GM20431 (cell line): Measurements from ENCODE around the gene VTN.
"Not testable (repeated sequence)": the region's sequence is repeated elsewhere in the genome, so short reads cannot be mapped to it uniquely, and the experiment has no call there.

ENCODE experiments used
- in situ Hi-C: fragments of 300-500 bp; cut with MseI, MboI; formaldehyde crosslinking; loops from one replicate; pipeline ENCODE4 v1.15.0; 2020; ENCODE audit warnings: low sequenced_read_pairs; ENCODE audit not compliant: unreplicated experiment

Gene VTN

DNA sequence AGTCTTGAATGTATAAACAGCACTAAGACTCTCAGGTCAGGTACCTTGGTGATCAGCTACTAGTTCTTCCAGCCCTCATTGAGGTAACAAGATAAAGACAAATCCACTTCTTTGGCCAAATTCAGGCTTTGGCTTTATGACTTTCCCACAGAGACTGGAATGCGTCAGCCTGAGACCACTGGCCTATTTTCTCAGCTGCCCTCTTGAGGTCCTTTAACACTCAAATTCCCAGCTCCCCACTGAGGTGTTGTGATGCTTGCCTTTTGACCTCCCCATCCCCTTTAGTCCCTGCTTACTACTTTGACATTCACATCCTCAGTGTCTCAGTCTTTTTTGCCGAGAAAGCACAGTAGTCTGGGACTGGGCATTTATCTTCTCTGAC, 23.9 kb downstream of the VTN start:
- in situ Hi-C loops = no loop called here

DNA sequence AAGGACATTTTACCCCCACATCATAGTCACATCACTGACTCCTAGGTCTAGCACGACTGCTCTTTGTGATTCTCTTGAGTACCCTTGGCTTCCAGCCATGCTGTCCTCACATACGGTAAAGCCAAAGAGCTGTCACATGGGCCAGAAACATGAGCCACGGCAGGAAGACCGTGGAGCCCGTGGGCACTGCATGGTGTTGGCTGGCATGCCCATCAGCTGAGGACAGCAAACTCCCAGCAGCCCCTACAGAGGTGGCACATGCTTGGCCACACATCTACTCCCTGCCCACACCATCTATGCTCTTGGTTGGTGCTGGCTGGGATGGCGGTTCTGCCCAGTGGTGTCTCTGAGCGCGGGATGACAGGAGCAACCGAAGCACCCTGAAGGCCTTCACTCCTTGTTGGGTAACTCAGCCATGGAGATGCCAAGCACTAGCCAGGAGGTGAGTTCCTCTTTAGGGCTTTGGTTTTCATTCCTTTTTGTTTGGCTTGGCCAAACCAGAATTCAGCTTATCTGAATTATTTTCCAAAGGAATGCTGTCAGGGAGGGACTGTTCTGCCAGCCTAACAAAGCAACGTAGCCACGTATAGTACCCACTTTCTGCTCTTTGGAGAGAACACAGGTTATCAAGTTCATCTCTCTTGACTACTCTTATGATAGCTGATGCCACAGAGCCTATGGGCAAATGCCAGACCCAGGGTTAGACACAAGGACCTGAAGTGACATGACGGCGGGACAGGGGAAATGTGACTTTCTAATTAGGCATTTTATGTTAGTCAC, 24.5 kb downstream of the VTN start:
- in situ Hi-C loops = no loop called here

- in situ Hi-C loops = no loop called here
These were observed 25.6 kb downstream of the VTN start for GRCh38 chr17:28344435-28344901.

DNA sequence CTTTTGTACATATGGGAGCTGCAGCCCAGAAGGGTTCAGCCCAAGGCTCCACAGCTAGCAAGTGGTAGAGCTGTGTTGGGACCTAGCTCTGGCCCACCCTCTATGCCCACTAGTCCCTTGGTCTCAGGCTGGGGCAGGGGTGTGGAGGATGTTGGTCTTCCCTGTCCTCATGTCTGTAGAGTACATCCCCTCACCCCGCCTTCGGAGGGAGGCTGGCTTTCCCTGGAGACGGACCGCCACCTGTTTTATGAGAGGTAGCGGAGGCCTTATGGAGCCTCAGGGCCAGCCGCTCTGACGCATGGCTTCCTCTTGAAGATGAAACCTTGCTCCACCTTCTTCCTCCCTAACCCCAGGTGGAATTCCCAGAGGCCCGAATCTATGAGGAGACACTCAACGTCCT, 26.1 kb downstream of the VTN start:
- in situ Hi-C loops = no loop called here

DNA sequence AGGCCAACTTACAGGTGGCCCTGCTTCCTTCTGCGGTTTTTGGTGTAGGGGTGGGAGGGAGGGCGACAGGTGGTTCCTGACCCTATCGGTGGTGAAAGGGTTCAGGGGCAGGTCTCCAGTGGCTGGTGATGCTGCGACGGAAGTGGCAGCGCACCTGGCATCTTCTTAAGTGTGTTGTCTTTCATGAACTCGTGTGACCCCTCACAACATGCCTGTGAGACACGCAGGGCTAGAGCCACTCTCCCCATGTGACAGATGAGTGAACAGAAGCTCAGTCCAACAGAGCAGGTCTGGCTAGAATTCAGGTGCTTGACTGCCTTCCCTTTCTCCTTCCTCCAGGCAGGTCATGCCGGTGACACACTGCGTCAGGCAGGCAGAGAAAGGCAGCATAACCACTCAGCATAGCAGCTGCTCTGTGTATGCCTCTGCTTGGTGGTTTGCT, 26.6 kb downstream of the VTN start:
- in situ Hi-C loops = no loop called here

DNA sequence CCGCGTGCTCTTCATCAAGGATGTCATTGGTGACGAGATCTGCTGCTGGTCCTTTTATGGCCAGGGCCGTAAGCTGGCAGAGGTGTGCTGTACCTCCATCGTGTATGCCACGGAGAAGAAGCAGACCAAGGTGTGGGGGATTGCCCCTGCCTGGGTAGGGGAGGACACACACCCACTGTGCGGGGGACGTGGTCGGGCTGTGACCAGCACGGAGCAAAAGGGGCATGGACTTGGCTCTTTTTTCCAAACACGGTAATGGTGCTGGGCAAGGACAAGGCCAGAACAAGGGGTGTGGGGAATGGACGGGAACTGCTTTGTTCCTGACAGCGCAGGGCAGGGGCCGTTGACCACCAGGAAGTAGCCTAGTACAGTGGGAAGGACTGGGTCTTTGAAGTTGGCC, 27.8 kb downstream of the VTN start:
- in situ Hi-C loops = no loop called here

DNA sequence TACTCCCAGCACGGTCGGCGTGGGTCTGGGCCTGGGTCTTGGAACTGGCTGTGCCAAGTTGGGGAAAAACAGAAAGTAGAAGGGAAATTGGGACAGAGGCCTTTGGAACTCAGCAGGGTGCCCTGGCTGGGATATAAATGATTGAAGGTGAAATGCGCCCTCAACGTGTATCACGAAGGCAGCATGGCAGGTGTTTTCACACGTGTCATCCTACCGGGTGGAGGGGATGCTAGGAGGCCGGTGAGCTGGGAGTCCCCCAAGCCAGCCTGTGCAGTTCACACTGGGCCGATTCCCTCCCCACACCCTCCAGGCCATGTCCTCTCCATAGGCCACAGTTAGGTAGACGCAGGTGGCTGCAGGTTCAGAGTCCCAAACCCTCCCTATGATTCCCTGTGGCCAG, 28.6 kb downstream of the VTN start:
- in situ Hi-C loops = no loop called here

DNA sequence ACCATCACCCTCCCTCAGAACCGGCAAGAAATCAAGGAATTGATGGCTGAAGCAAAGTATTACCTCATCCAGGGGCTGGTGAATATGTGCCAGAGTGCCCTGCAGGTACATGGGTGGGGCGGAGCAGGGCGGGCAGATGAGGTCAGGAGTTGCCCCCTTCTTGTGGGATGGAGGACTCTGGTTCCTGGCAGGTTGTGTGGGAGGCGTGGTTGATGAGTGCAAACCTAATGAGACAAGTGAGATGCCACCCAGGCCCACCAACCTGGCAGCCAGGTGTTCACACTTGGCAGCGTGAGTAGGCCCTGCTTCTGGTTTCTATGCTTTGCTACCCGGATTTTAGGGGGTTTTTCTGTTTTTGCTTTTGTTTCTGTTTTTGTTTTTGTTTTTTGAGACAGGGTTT, 29.7 kb downstream of the VTN start:
- in situ Hi-C loops = no loop called here

- in situ Hi-C loops = no loop called here
These were observed 30.7 kb downstream of the VTN start for GRCh38 chr17:28339431-28339830.

- in situ Hi-C loops = not testable (repeated sequence)
These were observed 31.3 kb downstream of the VTN start for GRCh38 chr17:28338769-28339212.

GRCh38 chr17:28338056-28338768, 31.9 kb downstream of the VTN start:
- in situ Hi-C loops = no loop called here

DNA sequence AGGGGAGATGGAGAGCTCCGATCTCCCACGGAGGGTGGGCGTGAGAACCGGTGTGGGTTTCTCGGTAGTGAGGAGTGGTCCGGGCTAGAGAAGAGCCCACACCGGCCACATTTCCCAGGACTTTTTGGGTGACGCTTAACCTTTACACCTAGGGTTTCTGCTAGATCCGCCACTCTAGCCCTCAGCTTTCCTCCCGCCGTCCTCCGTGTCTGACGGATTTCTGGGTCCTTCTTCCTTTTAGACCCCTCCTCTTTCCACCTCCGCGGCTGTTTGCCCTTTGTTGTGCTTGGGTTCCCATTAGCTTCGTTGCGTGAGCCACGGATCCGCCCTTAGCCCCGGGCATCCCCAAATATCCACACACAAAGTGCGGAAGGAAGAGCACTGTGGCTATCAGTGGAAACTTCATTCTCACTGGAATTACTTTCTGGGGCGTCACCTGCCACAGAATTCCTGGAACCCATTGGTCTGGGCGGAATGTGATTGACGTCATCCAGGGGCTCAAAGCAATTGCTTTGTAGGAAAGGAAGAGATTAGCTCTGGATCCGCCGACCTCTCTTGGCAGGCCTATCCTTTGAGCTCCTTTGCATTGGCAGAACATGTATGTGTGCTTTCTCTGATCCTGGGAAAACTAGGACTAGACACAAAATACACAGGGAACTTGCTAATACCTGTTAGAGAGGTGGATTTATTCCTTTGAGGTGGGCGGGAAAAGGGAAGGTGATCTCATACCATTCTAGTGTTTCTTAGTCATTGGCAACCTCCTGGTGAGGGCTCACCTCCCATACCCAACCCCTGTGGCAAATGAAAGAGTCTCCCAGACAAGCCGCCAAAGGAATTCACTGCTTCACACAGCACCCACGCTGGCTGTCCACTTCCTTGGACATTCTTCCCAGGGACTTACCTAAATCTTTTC, 33.9 kb downstream of the VTN start:
- in situ Hi-C loops = no loop called here

DNA sequence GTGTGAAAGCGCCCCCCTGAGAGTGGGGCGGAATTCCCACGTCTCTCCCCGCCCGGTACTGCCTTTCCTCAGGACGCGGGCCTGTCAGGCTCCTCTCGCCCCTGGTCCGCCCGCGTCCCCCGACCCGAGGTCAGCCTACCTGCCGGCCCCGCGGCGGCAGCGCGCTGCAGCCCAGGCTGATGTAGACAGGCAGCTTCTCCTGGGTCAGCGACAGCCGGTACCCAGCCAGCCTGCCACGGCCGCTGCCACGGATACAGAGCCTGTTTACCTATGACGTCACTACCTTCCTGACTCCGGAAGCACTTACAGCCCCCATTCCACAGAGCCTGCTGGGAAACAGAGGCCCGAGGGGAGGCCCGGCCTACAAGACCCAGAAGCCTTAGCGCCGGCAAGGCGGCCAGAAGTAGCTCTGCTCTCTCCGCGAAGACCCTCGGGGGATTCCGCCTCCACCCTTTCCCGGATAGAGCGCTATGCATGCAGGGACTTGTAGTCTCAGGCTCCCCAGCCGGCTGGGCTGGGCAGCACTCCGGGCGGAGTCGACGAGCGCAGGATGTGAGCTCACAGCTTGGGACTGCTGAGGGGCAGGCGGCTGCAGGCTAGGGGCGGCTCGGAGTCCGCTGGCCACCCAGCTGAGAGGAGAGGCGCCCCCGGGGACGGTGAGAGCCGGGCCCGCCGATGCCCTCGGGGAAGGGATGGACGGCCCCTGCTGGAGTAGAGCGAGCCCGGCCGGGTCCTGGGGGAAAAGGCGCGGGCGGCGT, 34.7 kb downstream of the VTN start, which contains the start of the genes IFT20 and TNFAIP1:
IFT20 (minus strand) TSS at position 272 of the 758 bp plus-strand sequence. CDS start 3,487 bp downstream, outside the sequence.
TNFAIP1 (plus strand) TSS at position 561 of the 758 bp plus-strand sequence. CDS start 3,761 bp downstream, outside the sequence.
- in situ Hi-C loops = no loop called here

GRCh38 chr17:28334666-28335200, 35.4 kb downstream of the VTN start:
- in situ Hi-C loops = no loop called here

- in situ Hi-C loops = no loop called here
These were observed 35.9 kb downstream of the VTN start for GRCh38 chr17:28334171-28334570.

- in situ Hi-C loops = no loop called here
These were observed 36.9 kb downstream of the VTN start for GRCh38 chr17:28333083-28333746.

DNA sequence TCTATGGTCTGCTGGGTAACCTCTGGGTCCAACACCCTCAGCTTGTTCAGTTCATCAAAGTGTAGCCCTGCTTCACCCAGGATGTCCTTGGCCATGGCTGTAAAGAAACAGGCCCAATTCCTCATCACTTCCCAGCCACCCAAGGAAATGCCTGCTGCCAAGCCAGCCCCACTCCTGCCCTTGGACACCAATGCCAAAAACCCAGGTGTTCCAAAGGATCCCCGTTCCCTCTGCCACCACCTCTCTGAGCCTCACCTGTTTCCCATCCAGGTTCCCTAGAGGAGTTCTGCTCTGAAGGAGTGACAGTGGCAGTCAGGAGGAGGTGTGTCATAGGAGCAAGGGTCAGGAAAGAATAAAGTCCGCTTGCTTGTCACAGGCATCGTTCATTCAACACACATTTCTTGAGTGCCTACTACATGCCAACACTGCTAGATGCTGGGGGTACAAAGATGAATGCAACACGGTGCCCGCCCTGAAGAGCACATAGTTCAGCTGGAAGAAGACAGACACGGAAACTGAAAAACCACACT, 38.2 kb downstream of the VTN start:
- in situ Hi-C loops = no loop called here

GRCh38 chr17:28330671-28331070, 39.4 kb downstream of the VTN start:
- in situ Hi-C loops = no loop called here
